ENCODE measurements around the gene RNF227.

DNA sequence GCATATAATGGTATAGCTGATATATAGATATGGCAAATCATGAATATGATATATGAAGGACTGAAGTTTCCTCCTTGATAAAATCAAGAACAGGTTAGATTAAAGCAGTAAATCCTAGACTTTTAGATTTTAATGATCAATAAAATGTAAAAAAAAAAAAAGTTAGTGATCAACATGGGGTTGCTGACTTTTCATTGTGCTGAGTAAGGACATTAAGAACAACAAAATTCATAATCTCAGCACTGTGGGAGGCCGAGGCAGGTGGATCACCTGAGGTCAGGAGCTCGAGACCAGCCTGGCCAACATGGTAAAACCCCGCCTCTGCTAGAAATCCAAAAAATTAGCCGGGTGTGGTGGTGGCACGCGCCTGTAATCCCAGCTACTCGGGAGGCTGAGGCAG is 37.9 kb downstream of the RNF227 start:
- no peak for TF ChIP-seq POLR2A (IDR thresholded peaks at IDR 0.05)
- TF ChIP-seq, protein P1, sequence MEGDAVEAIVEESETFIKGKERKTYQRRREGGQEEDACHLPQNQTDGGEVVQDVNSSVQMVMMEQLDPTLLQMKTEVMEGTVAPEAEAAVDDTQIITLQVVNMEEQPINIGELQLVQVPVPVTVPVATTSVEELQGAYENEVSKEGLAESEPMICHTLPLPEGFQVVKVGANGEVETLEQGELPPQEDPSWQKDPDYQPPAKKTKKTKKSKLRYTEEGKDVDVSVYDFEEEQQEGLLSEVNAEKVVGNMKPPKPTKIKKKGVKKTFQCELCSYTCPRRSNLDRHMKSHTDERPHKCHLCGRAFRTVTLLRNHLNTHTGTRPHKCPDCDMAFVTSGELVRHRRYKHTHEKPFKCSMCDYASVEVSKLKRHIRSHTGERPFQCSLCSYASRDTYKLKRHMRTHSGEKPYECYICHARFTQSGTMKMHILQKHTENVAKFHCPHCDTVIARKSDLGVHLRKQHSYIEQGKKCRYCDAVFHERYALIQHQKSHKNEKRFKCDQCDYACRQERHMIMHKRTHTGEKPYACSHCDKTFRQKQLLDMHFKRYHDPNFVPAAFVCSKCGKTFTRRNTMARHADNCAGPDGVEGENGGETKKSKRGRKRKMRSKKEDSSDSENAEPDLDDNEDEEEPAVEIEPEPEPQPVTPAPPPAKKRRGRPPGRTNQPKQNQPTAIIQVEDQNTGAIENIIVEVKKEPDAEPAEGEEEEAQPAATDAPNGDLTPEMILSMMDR (IDR thresholded peaks at IDR 0.05) = no peak
